Liver (tissue), 9 donors: ENCODE results near the gene TMEM184A. TPM values are rescaled to one million over a fixed set of nuclear protein-coding genes. Genes with fewer than 3 reads are reported as not detected.

Experiments used
- DNase-seq: peaks from one replicate; pipeline ENCODE4 v3.0.0-alpha.2; 2017; ENCODE audit warnings: low spot score
- H3K27ac ChIP-seq, 2 donors: one replicate each; pipeline ENCODE4 v1.7.0; 2013; ENCODE audit warnings: inconsistent platforms in 2 of 2, low read length in 2 of 2, control low read depth in 1 of 2, low read depth in 1 of 2, mild to moderate bottlenecking in 1 of 2
- H3K27me3 ChIP-seq, 4 donors: one replicate each; pipeline versions ENCODE4 v1.6.1 to v1.7.0; 2013; ENCODE audit warnings: low read length in 3 of 4, inconsistent platforms in 1 of 4, mild to moderate bottlenecking in 1 of 4, moderate library complexity in 1 of 4; ENCODE audit not compliant: control insufficient read depth in 4 of 4, insufficient read depth in 4 of 4
- H3K36me3 ChIP-seq, 4 donors: one replicate each; pipeline versions ENCODE4 v1.6.1 to v1.7.0; 2013; ENCODE audit warnings: low read length in 3 of 4, mild to moderate bottlenecking in 3 of 4, low read depth in 1 of 4, moderate library complexity in 1 of 4; ENCODE audit not compliant: control insufficient read depth in 4 of 4, insufficient read depth in 3 of 4
- H3K4me1 ChIP-seq, 4 donors: one replicate each; pipeline versions ENCODE4 v1.6.1 to v1.7.0; 2013; ENCODE audit warnings: low read length in 3 of 4, mild to moderate bottlenecking in 3 of 4, moderate library complexity in 1 of 4; ENCODE audit not compliant: control insufficient read depth in 4 of 4, insufficient read depth in 4 of 4
- H3K4me3 ChIP-seq, 3 donors: one replicate each; pipeline versions ENCODE4 v1.6.1 to v1.7.0; 2013; ENCODE audit warnings: low read length in 3 of 3, control low read depth in 1 of 3, low read depth in 1 of 3, mild to moderate bottlenecking in 1 of 3
- H3K9ac ChIP-seq, 2 donors: one replicate each; pipeline ENCODE4 v1.7.0; 2013; ENCODE audit warnings: low read length in 2 of 2, mild to moderate bottlenecking in 2 of 2, moderate library complexity in 2 of 2, control low read depth in 1 of 2, low read depth in 1 of 2
- H3K9me3 ChIP-seq, 4 donors: one replicate each; pipeline versions ENCODE4 v1.6.1 to v1.7.0; 2013; ENCODE audit warnings: low read length in 3 of 4; ENCODE audit not compliant: control insufficient read depth in 4 of 4
- ATF3 ChIP-seq: IDR thresholded peaks from 2 replicates; pipeline ENCODE4 v1.6.1; 2016; ENCODE audit warnings: antibody characterized with exemption
- CTCF ChIP-seq: fragments of 150-350 bp; IDR thresholded peaks from 2 replicates; pipeline ENCODE4 v1.5.1; 2017; ENCODE audit warnings: improper control_type of control experiment, low read depth, low read length; ENCODE audit not compliant: missing input control
- EGR1 ChIP-seq, 2 donors: IDR thresholded peaks; 2 replicates each; pipeline ENCODE4 v1.6.1; 2016 to 2018; ENCODE audit warnings: antibody characterized with exemption in 2 of 2, low read depth in 2 of 2
- GABPA ChIP-seq, 2 donors: IDR thresholded peaks in 1 of 2; conservative IDR thresholded peaks in 1 of 2; 2 replicates each; pipeline ENCODE4 v1.6.1; 2016; ENCODE audit warnings: antibody characterized with exemption in 2 of 2, mild to moderate bottlenecking in 1 of 2, moderate library complexity in 1 of 2
- HNF4A ChIP-seq, 2 donors: conservative IDR thresholded peaks; 2 replicates each; pipeline ENCODE4 v1.6.1; 2016; ENCODE audit warnings: antibody characterized with exemption in 2 of 2, mild to moderate bottlenecking in 2 of 2
- HNF4G ChIP-seq: IDR thresholded peaks from 2 replicates; pipeline ENCODE4 v1.6.1; 2016; ENCODE audit warnings: antibody characterized with exemption
- JUND ChIP-seq, 2 donors: IDR thresholded peaks; 2 replicates each; pipeline ENCODE4 v1.6.1; 2016; ENCODE audit warnings: antibody characterized with exemption in 2 of 2
- MAX ChIP-seq: IDR thresholded peaks from 2 replicates; pipeline ENCODE4 v1.6.1; 2016; ENCODE audit warnings: antibody characterized with exemption
- NR2F2 ChIP-seq: IDR thresholded peaks from 2 replicates; pipeline ENCODE4 v1.6.1; 2016; ENCODE audit warnings: antibody characterized with exemption
- RAD21 ChIP-seq, 2 donors: IDR thresholded peaks; 2 replicates each; pipeline ENCODE4 v1.6.1; 2016; ENCODE audit warnings: antibody characterized with exemption in 2 of 2, mild to moderate bottlenecking in 2 of 2
- REST ChIP-seq: IDR thresholded peaks from 2 replicates; pipeline ENCODE4 v1.6.1; 2016; ENCODE audit warnings: antibody characterized with exemption, mild to moderate bottlenecking
- RXRA ChIP-seq, 2 donors: IDR thresholded peaks; 2 replicates each; pipeline ENCODE4 v1.6.1; 2017 to 2018; ENCODE audit warnings: antibody characterized with exemption in 2 of 2, mild to moderate bottlenecking in 1 of 2
- SP1 ChIP-seq: IDR thresholded peaks from 2 replicates; pipeline ENCODE4 v1.6.1; 2018; ENCODE audit warnings: antibody characterized with exemption, mild to moderate bottlenecking
- TAF1 ChIP-seq: conservative IDR thresholded peaks from 2 replicates; pipeline ENCODE4 v1.6.1; 2016; ENCODE audit warnings: antibody characterized with exemption, mild to moderate bottlenecking
- YY1 ChIP-seq: IDR thresholded peaks from 2 replicates; pipeline ENCODE4 v1.6.1; 2016; ENCODE audit warnings: antibody characterized with exemption, mild to moderate bottlenecking
- WGBS: extraction: QIAGEN DNeasy Blood & Tissue Kit; methylation state at CpG from one replicate; pipeline ENCODE4 v1.1.7; 2013; 5-methylcytosine and 5-hydroxymethylcytosine counted together
- polyA plus RNA-seq, 2 donors: library from polyadenylated mRNA; stranded (reverse) in 1 of 2; unstranded in 1 of 2; fragments of 200-250 nt in 1 of 2; fragments of >200 nt in 1 of 2; fragmentation: Nextera tagmentation in 1 of 2; extraction: Ambion mirVana in 1 of 2; gene quantifications; one replicate each; pipeline versions ENCODE4 v1.2.1 to v1.2.3, GENCODE V29; 2013 to 2015
- total RNA-seq, 2 donors: library from RNA; depleted of rRNA; stranded (reverse); fragments of >200 nt; gene quantifications; one replicate each; pipeline ENCODE4 v1.2.3, GENCODE V29; 2014
- donor health status: healthy.
- donor health status: healthy.
- donor health status: healthy.
- donor health status: healthy.
- donor health status: healthy.

TMEM184A gene
- total and polyA plus RNA-seq, 4 donors = 1.6 to 12.6 (median 11.4) TPM

GRCh38 chr7:1537535-1538412 is 18.2 kb downstream of the TMEM184A start:
- H3K9ac ChIP-seq = peak overlapping the region; percentile 45 to 73

GRCh38 chr7:1536743-1537534 is 19.1 kb downstream of the TMEM184A start:
- Histone ChIP-seq H3K4me1 (peaks cover 6 to 31% (median 22%) of the 10 kb centered on the region in 4 donors), H3K27me3 (no peaks in the 10 kb centered on the region), H3K9me3 (no peaks in the 10 kb centered on the region), H3K4me3 (peak overlapping the region in 2 of 3 donors; percentile 34 to 47), H3K9ac (peak overlapping the region; percentile 45 to 73), H3K36me3 (peaks cover 4 to 15% (median 9%) of the 10 kb centered on the region in 4 donors), H3K27ac (peak overlapping the region; percentile 89 to 94)
- 37% methylated on average over 52 of the region's 52 CpGs for WGBS
- peak; percentile 64 for DNase-seq
- peak; percentile 99 for TF ChIP-seq JUND (IDR thresholded peaks at IDR 0.05)
- no peak for TF ChIP-seq CTCF
- TF ChIP-seq EGR1 (IDR thresholded peaks at IDR 0.05; ENCODE audit: low read depth in 2 of 2) = no peak
- TF ChIP-seq NR2F2 = peak; percentile 84
- peak; percentile 90 for TF ChIP-seq ATF3
- TF ChIP-seq SP1 = peak; percentile 70
- no peak for TF ChIP-seq TAF1
- no peak for TF ChIP-seq MAX
- TF ChIP-seq HNF4A (conservative IDR thresholded peaks at IDR 0.05) = peak; percentile 18 to 29
- TF ChIP-seq REST = no peak
- TF ChIP-seq RXRA (IDR thresholded peaks at IDR 0.05) = peak; percentile 18 to 62
- no peak for TF ChIP-seq HNF4G
- TF ChIP-seq GABPA (IDR thresholded peaks at IDR 0.05 in 1 of 2, conservative IDR thresholded peaks at IDR 0.05 in 1 of 2) = peak in 1 of 2 donors; percentile 36
- no peak for TF ChIP-seq RAD21 (IDR thresholded peaks at IDR 0.05)
- peak; percentile 66 for TF ChIP-seq YY1

More at GRCh38 chr7:1537535-1538412, 18.2 kb downstream of the TMEM184A start:
- Histone ChIP-seq H3K36me3 (peaks cover 4 to 15% (median 9%) of the 10 kb centered on the region in 4 donors), H3K27ac (peak overlapping the region; percentile 89 to 94), H3K27me3 (no peaks in the 10 kb centered on the region), H3K4me3 (peak overlapping the region in 2 of 3 donors; percentile 34 to 47), H3K9me3 (no peaks in the 10 kb centered on the region), H3K4me1 (peaks cover 6 to 24% (median 18%) of the 10 kb centered on the region in 4 donors)
- whole genome bisulfite sequencing = 69% methylated on average over 56 of the region's 56 CpGs
- peak; percentile 85 for DNase-seq
- no peak for TF ChIP-seq TAF1
- no peak for TF ChIP-seq CTCF
- TF ChIP-seq SP1 = peak; percentile 26
